22Rv1 (cell line): ENCODE data around the gene MAGI2.

Experiments
- CTCF ChIP-seq: fragments of 450-650 bp; IDR thresholded peaks from 2 replicates; pipeline ENCODE4 v1.5.1; 2017; ENCODE audit warnings: mild to moderate bottlenecking
- ZFX ChIP-seq: fragments of 450-650 bp; IDR thresholded peaks from 2 replicates; pipeline ENCODE4 v1.6.1; 2017; ENCODE audit warnings: antibody characterized with exemption, borderline replicate concordance

DNA sequence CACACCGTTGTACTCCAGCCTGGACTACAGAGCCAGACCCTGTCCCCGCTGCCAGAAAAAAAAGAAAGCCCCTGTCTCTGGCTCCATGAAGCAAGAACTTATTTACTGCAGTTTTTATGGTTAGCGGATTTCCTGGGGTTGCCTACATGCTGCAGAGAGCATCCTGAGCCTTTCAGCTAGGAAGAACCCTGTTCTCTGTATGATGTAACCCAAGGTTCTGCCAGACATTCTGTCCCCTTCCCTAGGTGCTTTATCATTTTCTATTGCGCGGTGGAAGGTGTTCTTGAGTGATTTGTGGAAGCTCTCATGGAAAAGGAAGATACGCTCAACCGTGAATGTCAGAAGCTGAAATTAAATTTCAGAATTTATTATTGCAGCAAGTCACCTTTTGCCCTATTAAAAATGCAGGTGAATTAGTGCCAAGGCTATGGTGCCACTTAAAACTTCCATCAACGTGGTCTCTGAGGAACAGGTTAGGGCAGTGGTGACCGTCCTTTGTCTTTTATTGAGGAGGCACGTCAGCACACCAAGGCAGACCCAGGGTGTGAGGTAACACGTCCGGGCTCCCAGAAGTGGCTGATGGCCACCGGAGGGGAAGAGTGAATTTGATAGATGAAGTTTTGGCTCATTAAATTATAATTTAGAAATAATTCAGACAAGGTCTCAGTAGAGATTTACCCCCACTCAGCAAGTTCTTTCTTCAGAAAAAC is 1381.8 kb downstream of the MAGI2 start:
- TF ChIP-seq CTCF (no peak), ZFX (no peak)
